GM12864 (cell line): ENCODE measurements around the gene SYCE1.
"Not testable (repeated sequence)": the region's sequence is repeated elsewhere in the genome, so short reads cannot be mapped to it uniquely, and the experiment has no call there.

Experiments
- DNase-seq: peaks from one replicate; pipeline ENCODE4 v3.0.0-alpha.2; 2011; ENCODE audit warnings: low read depth
- H3K4me3 ChIP-seq: 2 replicates; pipeline ENCODE4 v1.5.1; 2011; ENCODE audit warnings: mild to moderate bottlenecking, low read depth, low read length, control low read depth
- CTCF ChIP-seq: IDR thresholded peaks from 2 replicates; pipeline ENCODE4 v1.5.1; 2011; ENCODE audit warnings: low read depth, mild to moderate bottlenecking, moderate library complexity, low read length, control low read depth, inconsistent platforms; ENCODE audit errors: missing control alignments

SYCE1 gene

GRCh38 chr10:133520193-133520738 lies 45.1 kb downstream of the SYCE1 start:
- peak; percentile 25 for DNase-seq
- H3K4me3 ChIP-seq, result peak overlapping the region; percentile 55
- TF ChIP-seq CTCF, result peak; percentile 84

GRCh38 chr10:133518517-133518916 lies 46.9 kb downstream of the SYCE1 start:
- not testable (repeated sequence) for DNase-seq

GRCh38 chr10:133516057-133516456 lies 49.3 kb downstream of the SYCE1 start:
- TF ChIP-seq CTCF, result no peak
- DNase-seq, result no peak

More at GRCh38 chr10:133518517-133518916, 46.9 kb downstream of the SYCE1 start:
- not testable (repeated sequence) for H3K4me3 ChIP-seq

GRCh38 chr10:133515471-133515870 lies 49.9 kb downstream of the SYCE1 start:
- TF ChIP-seq CTCF, result no peak
- no peak for DNase-seq
- no peak overlapping the region for H3K4me3 ChIP-seq

More at GRCh38 chr10:133516057-133516456, 49.3 kb downstream of the SYCE1 start:
- no peak overlapping the region for H3K4me3 ChIP-seq

GRCh38 chr10:133511907-133512528 lies 53.4 kb downstream of the SYCE1 start:
- DNase-seq, result no peak
- TF ChIP-seq CTCF, result no peak
- no peak overlapping the region for H3K4me3 ChIP-seq

GRCh38 chr10:133511408-133511807 lies 54.0 kb downstream of the SYCE1 start:
- TF ChIP-seq CTCF, result no peak
- no peak overlapping the region for H3K4me3 ChIP-seq
- no peak for DNase-seq

- TF ChIP-seq CTCF, result no peak
- no peak for DNase-seq
- H3K4me3 ChIP-seq, result no peak overlapping the region
Observed at GRCh38 chr10:133509700-133510099, 55.7 kb downstream of the SYCE1 start.
